ENCODE data around the gene FNDC3B. TPM values are rescaled to one million over a fixed set of nuclear protein-coding genes. Genes with fewer than 3 reads are reported as not detected.

Gene FNDC3B
- total and polyA plus RNA-seq, 4 donors, result 23.3 to 74.2 (median 32.9) TPM

- no peak overlapping the region for H3K27ac ChIP-seq (ENCODE audit: low read depth in 1 of 2, low read length in 2 of 2)
- WGBS, result 97% methylated on average over 11 of the region's 11 CpGs
- H3K4me3 ChIP-seq (ENCODE audit: low read depth in 1 of 3, low read length in 3 of 3), result no peak overlapping the region
- no peak overlapping the region for H3K9ac ChIP-seq (ENCODE audit: low read depth in 1 of 2, low read length in 2 of 2)
- peaks cover 6 to 7% (median 7%) of the 10 kb centered on the region in 4 donors for H3K4me1 ChIP-seq (ENCODE audit: control insufficient read depth in 4 of 4, insufficient read depth in 4 of 4, low read length in 3 of 4)
- H3K36me3 ChIP-seq (ENCODE audit: control insufficient read depth in 4 of 4, insufficient read depth in 3 of 4, low read depth in 1 of 4, low read length in 3 of 4), result no peaks in the 10 kb centered on the region
- H3K27me3 ChIP-seq (ENCODE audit: control insufficient read depth in 4 of 4, insufficient read depth in 4 of 4, low read length in 3 of 4), result no peaks in the 10 kb centered on the region
- H3K9me3 ChIP-seq (ENCODE audit: control insufficient read depth in 4 of 4, low read length in 3 of 4), result no peaks in the 10 kb centered on the region
- TF ChIP-seq REST (IDR thresholded peaks at IDR 0.05) (no peak), SP1 (IDR thresholded peaks at IDR 0.05) (no peak), RXRA (IDR thresholded peaks at IDR 0.05) (no peak), CTCF (IDR thresholded peaks at IDR 0.05; ENCODE audit: low read depth, low read length, missing input control) (no peak), GABPA (IDR thresholded peaks at IDR 0.05 in 1 of 2, conservative IDR thresholded peaks at IDR 0.05 in 1 of 2) (no peak), JUND (IDR thresholded peaks at IDR 0.05) (no peak), FOXA1 (IDR thresholded peaks at IDR 0.05) (no peak), EGR1 (IDR thresholded peaks at IDR 0.05; ENCODE audit: low read depth in 2 of 2) (no peak), YY1 (IDR thresholded peaks at IDR 0.05) (no peak), MAX (IDR thresholded peaks at IDR 0.05) (no peak), FOXA2 (IDR thresholded peaks at IDR 0.05) (no peak), NR2F2 (IDR thresholded peaks at IDR 0.05) (no peak), TAF1 (conservative IDR thresholded peaks at IDR 0.05) (no peak), HNF4A (conservative IDR thresholded peaks at IDR 0.05) (no peak), HNF4G (IDR thresholded peaks at IDR 0.05) (no peak)
- TF ChIP-seq, protein P1, sequence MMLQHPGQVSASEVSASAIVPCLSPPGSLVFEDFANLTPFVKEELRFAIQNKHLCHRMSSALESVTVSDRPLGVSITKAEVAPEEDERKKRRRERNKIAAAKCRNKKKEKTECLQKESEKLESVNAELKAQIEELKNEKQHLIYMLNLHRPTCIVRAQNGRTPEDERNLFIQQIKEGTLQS (IDR thresholded peaks at IDR 0.05), result no peak
- no peak for DNase-seq (ENCODE audit: low spot score)
Observed at GRCh38 chr3:172188511-172188910, 149.1 kb downstream of the FNDC3B start.

DNA sequence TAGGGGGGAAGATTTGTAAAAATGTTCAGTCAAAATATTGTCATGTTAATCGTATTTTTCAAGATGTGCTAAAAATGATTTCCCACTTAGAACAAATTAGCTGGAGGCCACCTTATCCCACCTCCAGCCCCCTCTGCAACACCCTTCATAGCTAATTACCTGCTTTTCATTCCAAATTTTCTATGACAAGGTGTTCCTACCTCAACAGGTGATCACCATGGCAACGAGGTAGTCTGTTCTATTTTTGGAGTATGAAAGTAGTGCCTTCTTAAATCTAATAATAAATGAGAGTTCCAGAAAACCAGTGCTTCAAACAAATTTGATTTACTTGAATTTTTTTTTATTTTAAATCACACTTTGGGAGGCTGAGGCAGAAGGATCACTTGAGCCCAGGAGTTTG, 149.8 kb downstream of the FNDC3B start:
- no peak for DNase-seq (ENCODE audit: low spot score)
- Histone ChIP-seq H3K27ac (ENCODE audit: low read depth in 1 of 2, low read length in 2 of 2) (no peak overlapping the region), H3K4me1 (ENCODE audit: control insufficient read depth in 4 of 4, insufficient read depth in 4 of 4, low read length in 3 of 4) (peaks cover 6 to 8% (median 7%) of the 10 kb centered on the region in 4 donors), H3K4me3 (ENCODE audit: low read depth in 1 of 3, low read length in 3 of 3) (no peak overlapping the region), H3K27me3 (ENCODE audit: control insufficient read depth in 4 of 4, insufficient read depth in 4 of 4, low read length in 3 of 4) (no peaks in the 10 kb centered on the region), H3K36me3 (ENCODE audit: control insufficient read depth in 4 of 4, insufficient read depth in 3 of 4, low read depth in 1 of 4, low read length in 3 of 4) (no peaks in the 10 kb centered on the region), H3K9me3 (ENCODE audit: control insufficient read depth in 4 of 4, low read length in 3 of 4) (no peaks in the 10 kb centered on the region), H3K9ac (ENCODE audit: low read depth in 1 of 2, low read length in 2 of 2) (no peak overlapping the region)
- 90% methylated on average over 2 of the region's 2 CpGs for WGBS
- no peak for TF ChIP-seq SP1 (IDR thresholded peaks at IDR 0.05)
- TF ChIP-seq, protein P1 (IDR thresholded peaks at IDR 0.05), result no peak
- TF ChIP-seq RXRA (IDR thresholded peaks at IDR 0.05), result no peak
- no peak for TF ChIP-seq NR2F2 (IDR thresholded peaks at IDR 0.05)
- TF ChIP-seq REST (IDR thresholded peaks at IDR 0.05), result no peak
- no peak for TF ChIP-seq TAF1 (conservative IDR thresholded peaks at IDR 0.05)
- TF ChIP-seq EGR1 (IDR thresholded peaks at IDR 0.05; ENCODE audit: low read depth in 2 of 2), result no peak
- TF ChIP-seq JUND (IDR thresholded peaks at IDR 0.05), result no peak
- TF ChIP-seq GABPA (IDR thresholded peaks at IDR 0.05 in 1 of 2, conservative IDR thresholded peaks at IDR 0.05 in 1 of 2), result no peak
- TF ChIP-seq HNF4A (conservative IDR thresholded peaks at IDR 0.05), result no peak
- TF ChIP-seq YY1 (IDR thresholded peaks at IDR 0.05), result no peak
- TF ChIP-seq RAD21 (IDR thresholded peaks at IDR 0.05), result no peak
- no peak for TF ChIP-seq MAX (IDR thresholded peaks at IDR 0.05)
- TF ChIP-seq ZBTB33 (IDR thresholded peaks at IDR 0.05), result no peak
- TF ChIP-seq HNF4G (IDR thresholded peaks at IDR 0.05), result no peak
- no peak for TF ChIP-seq FOXA2 (IDR thresholded peaks at IDR 0.05)
- TF ChIP-seq FOXA1 (IDR thresholded peaks at IDR 0.05), result no peak

Data from liver (tissue), 9 donors.